ENCODE results near the gene PSMD7.
"Not testable (repeated sequence)": the region's sequence is repeated elsewhere in the genome, so short reads cannot be mapped to it uniquely, and the experiment has no call there.

Gene PSMD7

GRCh38 chr16:74297145-74297665 is 591 bp downstream of the PSMD7 start:
- peak; percentile 22 for DNase-seq

- no peak for DNase-seq
Measured at GRCh38 chr16:74298104-74298503, 1.5 kb downstream of the PSMD7 start.

- DNase-seq: no peak
Measured at GRCh38 chr16:74302341-74302740, 5.7 kb downstream of the PSMD7 start.

- DNase-seq: peak; percentile 2
Measured at GRCh38 chr16:74304164-74304834, 7.7 kb downstream of the PSMD7 start.

- DNase-seq: no peak
Measured at GRCh38 chr16:74304835-74305176, 8.2 kb downstream of the PSMD7 start.

GRCh38 chr16:74305281-74305680 is 8.7 kb downstream of the PSMD7 start:
- DNase-seq: no peak

- no peak for DNase-seq
Measured at GRCh38 chr16:74305978-74306784, 9.6 kb downstream of the PSMD7 start.

GRCh38 chr16:74307383-74307782 is 10.8 kb downstream of the PSMD7 start:
- DNase-seq: no peak

- DNase-seq: peak; percentile 42
Measured at GRCh38 chr16:74309789-74310781, 13.5 kb downstream of the PSMD7 start.

- no peak for DNase-seq
Measured at GRCh38 chr16:74315059-74315458, 18.4 kb downstream of the PSMD7 start.

- no peak for DNase-seq
Measured at GRCh38 chr16:74320707-74321106, 24.1 kb downstream of the PSMD7 start.

- DNase-seq: no peak
Measured at GRCh38 chr16:74321356-74321755, 24.7 kb downstream of the PSMD7 start.

GRCh38 chr16:74322301-74322710 is 25.7 kb downstream of the PSMD7 start:
- no peak for DNase-seq

- DNase-seq: not testable (repeated sequence)
Measured at GRCh38 chr16:74324777-74325176, 28.2 kb downstream of the PSMD7 start.

- no peak for DNase-seq
Measured at GRCh38 chr16:74325641-74326040, 29.0 kb downstream of the PSMD7 start.

GRCh38 chr16:74328346-74328745 is 31.7 kb downstream of the PSMD7 start:
- not testable (repeated sequence) for DNase-seq

- DNase-seq: not testable (repeated sequence)
Measured at GRCh38 chr16:74332469-74332868, 35.9 kb downstream of the PSMD7 start.

- not testable (repeated sequence) for DNase-seq
Measured at GRCh38 chr16:74337506-74337905, 40.9 kb downstream of the PSMD7 start.

- DNase-seq: not testable (repeated sequence)
Measured at GRCh38 chr16:74339226-74339625, 42.6 kb downstream of the PSMD7 start.

- not testable (repeated sequence) for DNase-seq
Measured at GRCh38 chr16:74353038-74353437, 56.4 kb downstream of the PSMD7 start.

Measured in CD4-positive, alpha-beta T cell treated with Interleukin-12 subunit alpha and Interleukin-12 subunit beta, for 1 hour (primary cell).